Stimulated activated CD8-positive, alpha-beta memory T cell treated with anti-CD3 and anti-CD28 coated beads, Interleukin-7, amount 100 ng/mL, for 4 hours (primary cell): ENCODE measurements around the gene CSNK1A1.
"Not testable (repeated sequence)": the region's sequence is repeated elsewhere in the genome, so short reads cannot be mapped to it uniquely, and the experiment has no call there.

ENCODE experiments used
- DNase-seq, 2 donors: peaks; one replicate each; pipeline ENCODE4 v3.0.0-alpha.2; 2020; ENCODE audit warnings: low read depth in 2 of 2

The CSNK1A1 gene

DNA sequence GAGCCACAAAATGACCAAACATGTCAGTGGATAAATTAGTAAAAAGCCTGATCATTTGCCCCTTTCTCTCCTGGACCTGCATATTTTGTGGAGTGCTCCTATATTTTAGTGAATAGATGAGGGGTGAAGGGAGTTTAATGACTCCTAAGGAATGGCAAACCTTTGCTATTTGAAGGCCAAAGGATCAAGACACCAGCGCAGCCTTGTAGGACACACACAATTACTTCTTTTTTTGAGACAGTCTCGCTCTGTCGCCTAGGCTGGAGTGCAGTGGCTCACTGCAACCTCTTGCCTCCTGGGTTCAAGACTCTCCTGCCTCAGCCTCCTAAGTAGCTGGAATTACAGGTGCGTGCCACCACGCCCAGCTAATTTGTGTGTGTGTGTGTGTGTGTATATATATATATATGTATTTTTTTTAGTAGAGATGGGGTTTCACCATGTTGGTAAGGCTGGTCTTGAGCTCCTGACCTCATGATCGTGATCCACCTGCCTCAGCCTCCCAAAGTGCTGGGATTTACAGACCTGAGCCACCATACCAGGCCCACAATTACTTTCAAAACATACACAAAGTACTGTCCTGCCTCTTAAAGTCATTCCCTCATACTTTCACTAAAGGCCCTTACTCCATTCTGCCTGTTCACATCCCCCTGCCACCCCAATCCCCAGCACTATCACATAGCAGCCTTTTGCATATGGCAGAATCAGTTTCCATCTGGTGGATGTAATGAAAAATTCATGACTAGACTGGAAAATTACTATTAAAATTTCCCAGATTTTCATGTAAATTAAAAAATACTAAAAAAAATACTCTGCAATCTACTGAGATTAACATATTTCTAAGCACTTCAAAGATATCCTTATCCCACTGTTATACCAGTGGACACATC is 60.4 kb downstream of the CSNK1A1 start:
- DNase-seq = no peak

DNA sequence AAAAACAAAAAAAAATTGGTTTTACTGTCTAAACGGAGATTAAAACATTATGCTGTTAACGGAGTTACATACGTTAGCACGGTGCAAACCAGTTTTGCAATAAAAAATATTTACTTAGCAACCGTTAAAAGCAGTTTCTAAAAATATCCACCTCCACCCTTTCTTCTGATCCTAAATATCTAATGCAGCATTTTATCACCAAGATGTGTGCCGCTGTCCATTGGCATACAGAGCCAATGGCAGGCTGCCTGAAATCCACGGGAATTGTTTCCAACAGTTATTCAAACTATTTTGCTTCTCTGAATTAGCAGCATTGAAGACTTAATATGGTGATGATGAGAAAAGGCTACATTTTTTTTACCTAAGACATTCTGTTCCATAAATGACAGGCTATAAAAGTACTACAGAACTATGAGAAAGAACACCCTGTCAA is 61.6 kb downstream of the CSNK1A1 start:
- DNase-seq = no peak

DNA sequence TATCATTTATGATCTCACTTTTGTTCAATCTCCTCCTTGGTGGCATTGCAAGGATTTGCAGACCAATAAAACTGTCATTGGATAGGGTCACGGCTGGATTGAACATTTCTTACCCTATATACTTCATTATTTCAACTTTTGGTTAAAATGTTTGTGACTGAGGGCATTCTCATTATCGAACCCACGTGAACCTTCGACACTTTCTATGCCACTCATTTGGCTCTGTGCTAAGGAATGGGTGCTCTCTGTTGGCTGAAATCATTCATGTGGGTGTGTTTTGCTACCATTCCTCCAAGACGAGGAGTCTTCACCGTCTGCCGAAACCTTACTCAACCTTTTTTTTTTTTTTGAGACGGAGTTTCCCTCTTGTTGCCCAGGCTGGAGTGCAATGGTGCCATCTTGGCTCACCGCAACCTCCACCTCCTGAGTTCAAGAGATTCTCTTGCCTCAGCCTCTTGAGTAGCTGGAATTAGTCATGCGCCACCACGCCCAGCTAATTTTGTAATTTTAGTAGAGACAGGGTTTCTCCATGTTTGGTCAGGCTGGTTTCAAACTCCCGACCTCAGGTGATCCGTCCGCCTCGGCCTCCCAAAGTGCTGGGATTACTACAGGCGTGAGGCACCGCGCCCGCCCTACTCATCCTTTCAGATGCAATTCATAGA is 62.5 kb downstream of the CSNK1A1 start:
- no peak for DNase-seq

DNA sequence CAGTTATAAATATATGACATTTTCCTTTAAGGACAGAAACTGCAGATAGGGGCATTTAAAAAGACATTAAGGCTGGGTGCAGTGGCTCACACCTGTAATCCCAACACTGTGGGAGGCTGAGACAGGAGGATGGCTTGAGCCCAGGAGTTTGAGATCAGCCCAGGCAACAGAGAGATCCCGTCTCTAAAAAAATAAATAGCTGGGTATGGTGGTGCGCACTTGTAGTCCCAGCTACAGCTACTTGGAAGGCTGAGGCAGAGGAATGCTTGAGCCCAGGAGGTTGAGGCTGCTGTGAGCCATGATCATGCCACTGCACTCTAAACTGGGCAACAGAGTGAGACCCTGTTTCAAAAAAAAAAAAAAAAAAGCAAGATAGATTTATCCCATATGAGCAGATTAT is 63.6 kb downstream of the CSNK1A1 start:
- DNase-seq = no peak

DNA sequence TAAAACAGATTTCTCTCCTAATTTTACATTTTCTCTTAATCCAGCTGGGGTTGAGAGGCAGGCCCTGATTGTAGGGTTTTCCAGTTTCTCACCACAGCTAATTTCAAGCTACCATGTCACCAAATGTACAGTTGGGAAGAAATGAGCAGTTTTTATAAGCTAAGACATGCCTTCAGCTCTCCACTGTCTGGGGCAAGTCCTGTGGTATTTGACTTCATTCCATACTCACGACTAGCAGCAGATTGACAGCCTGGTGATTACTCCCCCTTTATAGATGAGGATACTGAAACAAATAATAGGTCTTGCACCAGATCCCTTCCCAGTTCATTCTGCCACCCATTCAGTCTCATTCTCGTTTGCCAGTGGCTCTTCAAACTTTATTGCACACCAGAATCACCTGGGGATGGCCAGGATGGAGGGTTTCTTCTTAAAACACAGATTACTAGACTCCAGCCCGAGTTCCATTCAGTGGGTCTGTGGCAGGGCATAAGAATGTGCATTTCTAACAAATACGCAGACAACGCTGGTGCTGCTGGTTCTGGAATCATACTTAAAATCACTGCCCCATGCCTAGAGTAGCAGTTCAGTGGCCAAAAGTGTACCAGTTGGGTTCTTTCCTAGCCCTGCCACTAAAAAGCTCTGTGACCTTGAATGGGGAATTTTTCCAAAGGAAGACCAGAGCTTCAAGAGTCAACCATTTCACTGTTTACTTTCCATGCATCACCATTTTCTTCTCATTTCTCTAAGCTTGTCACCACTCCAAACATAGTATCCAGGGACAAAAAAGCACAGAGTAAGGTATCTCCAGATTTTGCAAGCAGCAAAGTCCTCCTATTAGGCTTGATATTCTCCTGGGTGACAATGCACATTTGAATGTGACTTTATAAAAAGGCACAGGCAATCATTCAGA is 64.3 kb downstream of the CSNK1A1 start:
- no peak for DNase-seq

DNA sequence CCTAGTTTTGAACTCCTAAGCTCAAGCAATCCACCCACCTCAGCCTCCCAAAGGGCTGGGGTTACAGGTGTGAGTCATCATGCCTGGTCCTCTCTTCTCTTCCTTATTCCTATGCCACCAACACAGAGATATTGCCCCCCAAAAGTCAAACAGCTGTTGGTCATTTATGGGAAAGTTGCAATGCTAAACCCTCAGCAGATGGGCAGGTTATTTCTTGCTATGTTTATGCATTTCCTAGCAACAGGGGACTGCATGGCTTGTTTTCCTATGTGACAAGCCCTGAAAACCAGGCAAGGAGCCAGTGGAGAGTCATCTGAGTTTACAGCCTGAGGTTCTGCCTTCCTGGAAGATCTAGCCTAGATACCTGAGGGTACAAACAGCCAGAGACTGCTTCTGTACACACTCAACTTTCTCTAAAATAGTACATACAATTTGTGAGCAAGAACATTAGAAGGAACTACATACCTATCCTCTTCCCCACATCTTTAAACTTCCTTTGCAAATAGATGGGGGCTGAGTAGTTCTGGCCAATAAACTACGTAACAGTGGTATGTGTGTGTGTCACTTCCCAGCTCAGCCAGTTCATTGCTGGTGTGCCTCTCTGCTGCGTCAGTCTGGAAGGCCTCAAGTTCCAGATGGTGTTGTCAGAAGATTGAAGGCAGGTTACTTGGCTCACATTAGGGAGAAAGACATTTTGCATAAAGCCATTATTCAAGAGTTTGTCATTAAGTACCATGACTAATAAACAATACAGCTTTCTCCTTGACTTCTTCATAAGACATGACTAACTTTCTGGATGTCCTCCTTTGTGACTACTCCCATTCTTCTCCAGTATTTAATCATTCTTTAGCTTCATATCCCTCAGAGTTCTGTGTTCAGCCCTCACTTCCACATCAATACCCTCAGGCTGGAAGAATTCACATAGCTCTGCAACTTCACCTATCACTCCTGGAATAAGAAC is 65.3 kb downstream of the CSNK1A1 start:
- no peak for DNase-seq

DNA sequence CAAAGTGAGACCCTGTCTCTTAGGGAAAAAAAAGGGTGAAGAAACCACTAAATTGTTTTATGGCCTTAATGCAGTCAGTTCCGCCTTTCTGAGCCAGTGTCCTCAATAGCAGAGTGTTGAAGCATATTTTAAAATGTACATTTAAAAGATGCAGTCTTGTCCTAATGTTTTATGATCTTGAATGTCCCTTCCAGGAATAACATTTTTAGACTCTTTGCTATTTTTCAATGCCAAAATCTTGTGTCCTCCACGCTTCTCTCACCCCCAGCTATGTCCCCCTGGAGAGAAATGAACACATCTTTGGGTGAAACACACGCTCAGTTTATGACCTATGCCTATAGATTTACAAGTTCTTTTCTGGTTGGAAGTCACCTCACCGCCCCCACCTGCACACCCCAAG is 69.8 kb downstream of the CSNK1A1 start:
- DNase-seq = no peak

DNA sequence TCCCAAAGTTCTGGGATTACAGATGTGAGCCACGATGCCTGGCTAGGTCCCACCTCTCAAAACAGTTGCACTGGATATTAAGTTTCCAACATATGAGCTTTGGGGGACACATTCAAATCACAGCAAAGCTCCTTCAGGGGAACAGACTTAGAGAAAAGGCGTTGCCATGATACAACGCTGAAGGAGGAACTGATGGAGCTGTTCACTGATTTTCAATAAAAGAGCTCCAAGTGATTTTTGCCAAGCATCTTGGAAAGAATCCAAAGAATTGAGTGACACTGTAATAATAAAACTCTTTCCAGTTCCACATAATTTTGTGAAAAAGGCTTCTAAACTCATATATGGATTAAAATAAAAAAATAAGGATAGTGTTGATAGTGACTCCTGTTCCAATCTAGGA is 72.5 kb downstream of the CSNK1A1 start:
- DNase-seq = no peak

DNA sequence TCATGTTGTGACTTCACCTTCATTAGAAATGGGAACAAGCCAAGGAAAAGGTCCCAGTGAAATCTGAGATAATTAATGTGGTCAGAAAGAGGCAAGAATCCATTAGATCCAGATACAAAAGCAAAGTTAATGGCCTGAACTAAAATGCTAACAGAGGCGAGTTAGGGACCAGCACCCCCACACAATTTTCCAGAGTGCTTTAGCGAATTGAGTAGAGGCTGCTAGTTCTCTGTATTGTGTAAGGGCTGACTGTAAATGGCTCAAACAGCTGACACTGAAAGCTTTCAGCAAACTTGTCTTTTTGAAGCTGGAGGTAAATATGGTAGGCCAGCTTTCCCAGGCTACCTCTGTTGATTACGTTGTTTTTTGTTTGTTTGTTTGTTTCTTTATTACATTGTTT is 75.5 kb downstream of the CSNK1A1 start:
- no peak for DNase-seq

DNA sequence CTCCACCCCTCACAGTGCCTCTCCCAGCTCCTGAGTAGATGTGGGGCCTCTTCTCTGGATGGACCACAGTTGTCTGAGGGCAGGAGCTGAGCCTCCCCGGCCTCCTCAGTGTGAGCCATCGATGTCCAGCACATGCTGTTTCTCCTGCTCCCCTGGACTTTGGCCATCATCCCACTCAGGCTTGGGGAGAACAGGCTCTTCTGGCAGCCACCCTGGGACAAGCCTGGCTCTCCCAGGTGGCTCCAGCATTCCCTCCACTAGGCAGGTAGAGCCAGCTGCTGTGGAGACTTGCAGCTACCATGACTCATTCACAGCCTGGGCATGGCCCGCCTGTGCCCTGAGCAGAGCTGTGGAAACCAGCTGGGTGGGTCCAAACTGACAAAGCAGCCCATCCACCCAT is 77.0 kb downstream of the CSNK1A1 start:
- DNase-seq = no peak

DNA sequence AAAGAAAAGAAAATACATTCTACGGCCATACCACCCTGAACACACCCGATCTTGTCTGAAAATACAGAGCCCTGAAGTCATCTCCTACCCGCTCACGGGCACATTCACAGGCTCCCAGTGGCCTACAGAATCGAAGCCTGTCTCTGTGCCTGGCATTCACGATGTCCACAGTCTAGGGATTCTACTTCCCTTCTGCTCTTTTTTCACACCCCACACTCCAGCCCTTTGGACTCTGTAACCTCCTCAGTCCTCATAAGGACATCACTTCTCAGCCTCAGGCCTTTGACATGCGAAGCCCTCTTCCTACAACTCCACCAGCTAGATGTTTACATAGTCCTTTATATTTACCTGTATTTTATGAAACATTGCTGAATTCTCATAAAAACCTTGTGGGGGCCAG is 77.8 kb downstream of the CSNK1A1 start:
- DNase-seq = no peak

DNA sequence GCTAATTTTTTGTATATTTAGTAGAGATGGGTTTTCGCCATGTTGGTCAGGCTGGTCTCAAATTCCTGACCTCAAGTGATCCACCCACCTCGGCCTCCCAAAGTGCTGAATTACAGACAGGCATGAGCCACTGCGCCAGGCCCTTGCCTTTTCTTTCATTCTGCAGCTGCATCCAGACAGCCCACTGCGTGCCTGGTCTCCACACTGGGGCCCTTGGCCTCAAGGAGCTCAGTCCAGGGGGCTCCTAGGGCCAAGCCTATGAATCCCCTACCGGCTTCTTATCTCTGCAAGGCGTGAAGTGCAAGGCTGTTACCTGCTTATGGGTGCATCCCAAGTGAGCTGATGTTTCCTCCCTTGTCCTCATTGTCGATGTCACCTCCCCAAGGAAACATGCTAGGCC is 78.8 kb downstream of the CSNK1A1 start:
- no peak for DNase-seq

DNA sequence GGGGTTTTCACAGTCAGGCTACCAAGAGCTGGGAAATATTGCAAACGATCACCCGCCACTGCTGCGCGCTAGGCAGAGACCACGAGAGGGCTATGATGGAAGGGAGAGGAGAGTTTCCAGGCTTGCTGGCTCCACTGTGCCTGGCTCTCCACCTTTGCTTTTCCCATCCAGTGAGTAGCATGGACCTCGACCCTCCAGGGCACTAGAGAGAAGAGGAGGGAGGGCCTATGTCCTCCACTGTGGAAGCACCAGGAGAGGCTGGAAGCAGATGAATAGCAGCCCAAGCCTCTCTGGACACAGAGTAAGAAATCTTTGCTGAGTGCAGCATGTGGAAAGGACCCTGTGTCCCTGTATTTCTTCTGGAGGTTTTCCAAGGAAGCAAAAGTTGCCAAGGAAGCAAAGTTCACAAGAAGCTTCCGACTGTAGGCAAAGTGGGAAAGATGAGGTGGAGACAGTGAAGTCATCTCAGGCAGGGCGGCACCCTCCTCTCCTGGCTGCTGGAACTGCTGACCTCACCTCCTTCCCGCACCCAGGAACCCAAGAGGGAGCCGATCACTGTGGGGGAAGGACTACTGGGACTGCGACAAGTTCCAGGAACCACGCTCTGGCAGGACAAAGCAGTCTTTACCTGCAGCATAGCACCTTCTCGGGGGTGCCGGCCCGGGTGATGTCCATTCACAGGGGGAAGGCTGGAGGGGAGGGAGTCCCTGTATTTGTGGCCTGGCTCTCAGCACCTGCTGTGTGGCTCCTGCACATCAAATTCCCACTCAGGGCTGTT is 79.6 kb downstream of the CSNK1A1 start:
- DNase-seq = no peak

DNA sequence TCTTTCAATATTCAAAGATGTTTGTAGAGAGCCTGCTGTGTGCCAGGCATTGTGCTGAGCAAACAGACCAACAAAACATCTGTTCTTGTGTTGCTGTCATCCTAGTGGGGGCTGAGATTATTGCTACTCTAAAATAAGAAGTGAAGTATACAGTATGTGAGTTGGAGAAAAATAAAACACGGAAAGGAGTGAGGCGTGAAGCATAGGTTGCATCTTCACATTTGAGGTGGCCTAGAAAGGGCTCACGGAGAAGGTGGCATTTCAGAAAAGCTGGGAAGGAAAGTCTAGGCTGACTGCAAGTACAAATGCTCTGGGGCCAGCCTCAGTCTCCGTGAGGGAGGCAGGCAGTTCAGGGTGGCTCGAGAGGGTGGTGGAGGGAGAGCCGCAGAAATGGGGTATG is 80.3 kb downstream of the CSNK1A1 start:
- DNase-seq = no peak

DNA sequence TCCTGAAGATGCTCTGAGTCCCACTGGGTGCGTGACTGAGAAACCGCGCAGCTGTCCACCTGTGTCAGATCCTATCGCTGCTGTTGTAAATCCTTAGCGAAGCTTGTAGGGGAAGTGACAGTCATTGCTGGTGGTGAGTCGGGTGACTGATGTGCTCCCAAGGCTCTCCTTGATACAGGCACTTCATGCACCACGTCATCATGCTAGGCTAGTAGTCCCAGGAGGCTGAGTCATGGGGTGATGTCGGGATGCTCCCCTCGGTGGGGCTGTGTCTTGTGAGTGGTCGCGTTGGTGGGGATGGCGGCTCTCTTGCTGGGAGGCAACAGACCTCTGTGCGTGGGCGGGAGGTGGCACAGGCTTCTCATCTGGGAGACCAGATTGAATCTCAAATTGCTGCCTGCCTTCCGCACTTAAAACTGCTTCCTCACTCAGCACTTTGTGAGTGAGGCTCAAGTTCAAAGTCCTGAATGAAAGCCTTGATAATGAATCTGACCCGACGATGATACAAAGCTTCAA is 84.7 kb downstream of the CSNK1A1 start:
- DNase-seq = no peak

DNA sequence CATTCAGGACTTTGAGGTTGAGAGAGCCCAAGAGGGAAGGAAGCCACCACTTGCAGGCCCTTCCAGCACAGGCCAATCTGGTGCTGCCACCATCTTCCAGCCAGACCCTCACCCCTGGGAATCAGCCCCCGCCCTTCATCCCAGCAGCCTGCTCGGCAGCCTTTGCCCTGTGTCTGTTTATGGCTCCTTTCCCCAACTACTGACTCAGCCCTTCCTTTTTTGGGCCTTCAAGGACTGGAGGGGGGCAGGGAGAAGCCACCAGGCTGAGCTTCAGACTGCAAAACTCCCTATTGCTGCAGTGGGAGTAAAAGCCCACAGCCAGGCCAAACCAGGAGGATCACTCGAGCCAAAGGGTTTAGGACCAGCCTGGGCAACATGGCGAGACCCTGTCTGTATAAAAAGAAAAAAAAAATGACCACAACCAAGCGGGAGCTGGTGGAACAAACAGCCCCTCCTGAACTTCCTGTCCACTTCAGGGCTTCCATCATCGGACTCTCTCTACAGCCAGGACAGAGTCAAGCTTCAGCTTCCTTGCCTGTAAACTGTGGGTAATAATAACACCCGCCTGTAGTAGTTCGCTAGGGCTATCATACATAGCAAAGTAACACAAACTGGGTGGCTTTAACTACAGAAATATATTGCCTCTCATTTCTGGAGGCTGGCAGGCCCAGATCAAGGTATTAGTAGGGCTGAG is 86.3 kb downstream of the CSNK1A1 start:
- no peak for DNase-seq

DNA sequence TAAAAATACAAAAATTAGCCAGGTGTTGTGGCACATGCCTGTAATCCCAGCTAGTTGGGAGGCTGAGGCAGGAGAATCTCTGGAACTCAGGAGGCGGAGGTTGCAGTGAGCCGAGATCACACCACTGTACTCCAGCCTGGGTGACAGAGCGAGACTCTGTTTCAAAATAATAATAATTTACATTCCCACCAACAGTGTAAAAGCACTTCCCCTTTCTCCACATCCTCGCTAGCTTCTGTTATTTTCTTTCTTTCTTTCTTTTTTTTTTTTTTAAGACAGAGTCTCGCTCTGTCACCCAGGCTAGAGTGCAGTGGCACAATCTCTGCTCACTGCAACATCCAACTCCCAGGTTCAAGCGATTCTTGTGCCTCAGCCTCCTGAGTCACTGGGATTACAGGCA is 89.3 kb downstream of the CSNK1A1 start:
- not testable (repeated sequence) for DNase-seq

DNA sequence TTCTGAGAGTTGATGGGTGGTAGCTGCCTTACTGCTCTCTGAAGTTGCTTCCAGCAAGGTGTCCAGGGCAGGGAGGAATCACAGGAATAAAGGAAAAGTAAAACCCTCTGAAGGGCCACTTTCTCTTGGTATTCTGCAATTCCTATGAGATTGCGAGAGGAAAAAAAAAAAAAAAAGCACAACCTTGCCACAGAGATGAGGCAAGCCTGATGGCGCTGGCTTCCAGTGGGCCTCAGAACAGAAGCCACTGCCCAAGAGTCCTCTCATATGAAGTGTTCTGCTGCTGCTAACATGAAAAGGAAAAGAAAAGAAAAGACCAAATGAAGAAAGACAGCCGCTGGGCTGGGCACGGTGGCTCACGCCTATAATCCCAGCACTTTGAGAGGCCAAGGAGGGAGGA is 91.3 kb downstream of the CSNK1A1 start:
- DNase-seq = no peak

DNA sequence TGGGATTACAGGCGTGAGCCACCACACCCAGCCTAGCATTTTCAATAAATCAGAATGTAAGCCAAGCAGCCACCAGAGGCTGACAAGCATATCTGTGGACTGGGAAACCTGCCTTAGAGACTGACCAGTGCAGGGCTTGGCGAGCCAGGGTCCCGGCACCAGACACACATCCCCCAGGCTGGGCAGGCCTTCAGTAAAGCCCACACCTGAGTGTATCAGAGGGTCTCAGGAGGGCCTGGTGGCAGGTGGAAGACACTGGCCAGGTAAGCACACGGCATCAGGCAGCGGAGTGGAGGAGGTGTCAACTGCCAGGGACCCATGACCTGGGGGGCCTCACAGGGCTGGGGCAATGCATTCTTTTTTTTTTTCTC is 93.9 kb downstream of the CSNK1A1 start:
- DNase-seq = no peak
